WTC11 (cell line): Measurements from ENCODE around the gene CEP57L1. TPM values are rescaled to one million over a fixed set of nuclear protein-coding genes. Genes with fewer than 3 reads are reported as not detected.

Experiments used
- ATAC-seq: fragments of 200-7000 bp; cut with Tn5 transposase; 2 replicates; pipeline ENCODE4 v1.10.0; 2021; ENCODE audit warnings: mild to moderate bottlenecking, moderate library complexity
- CTCF ChIA-PET: fragments of 300-600 bp; sonication (Branson Sonifier 250); formaldehyde crosslinking; loops from one replicate; lab custom pipeline; 2021; ENCODE audit warnings: antibody characterized with exemption; lab: Charles Lee
- POLR2A ChIA-PET: fragments of 350-600 bp; sonication (Branson Sonifier 250); formaldehyde crosslinking; loops from one replicate; lab custom pipeline; 2021; ENCODE audit warnings: antibody characterized with exemption; lab: Charles Lee
- DNase-seq: peaks from one replicate; pipeline ENCODE4 v3.0.0; 2021; ENCODE audit warnings: low spot score
- H3K27ac Mint-ChIP-seq: 2 replicates; pipeline ENCODE4 v1.8.0; 2021; ENCODE audit warnings: mixed read lengths
- H3K27me3 Mint-ChIP-seq: 2 replicates; pipeline ENCODE4 v1.8.0; 2021; ENCODE audit warnings: low read depth, mild to moderate bottlenecking, moderate library complexity, mixed read lengths
- H3K36me3 Mint-ChIP-seq: 2 replicates; pipeline ENCODE4 v1.8.0; 2021; ENCODE audit warnings: mixed read lengths
- H3K4me1 Mint-ChIP-seq: 2 replicates; pipeline ENCODE4 v1.8.0; 2022; ENCODE audit warnings: mixed read lengths
- H3K4me3 Mint-ChIP-seq: 2 replicates; pipeline ENCODE4 v1.8.0; 2021; ENCODE audit warnings: mild to moderate bottlenecking, moderate library complexity, mixed read lengths
- H3K9me3 Mint-ChIP-seq: 2 replicates; pipeline ENCODE4 v1.8.0; 2021; ENCODE audit warnings: mixed read lengths
- ATF1 ChIP-seq: sonication (generic); formaldehyde crosslinking; IDR thresholded peaks from 2 replicates; pipeline ENCODE4 v1.8.1; 2023; ENCODE audit warnings: mild to moderate bottlenecking, moderate library complexity, missing genetic modification reagents
- GRHL2 ChIP-seq: fragments of 250-450 bp; sonication (Bioruptor Pico); IDR thresholded peaks from 2 replicates; pipeline ENCODE4 v1.8.0; 2022; ENCODE audit warnings: mild to moderate bottlenecking, moderate library complexity; ENCODE audit not compliant: insufficient replicate concordance, severe bottlenecking
- GTF2I ChIP-seq: fragments of 250-450 bp; sonication (Bioruptor Pico); conservative IDR thresholded peaks from 2 replicates; pipeline ENCODE4 v1.4.0; 2021; ENCODE audit warnings: mild to moderate bottlenecking
- IRF2 ChIP-seq: sonication (generic); formaldehyde crosslinking; IDR thresholded peaks from 2 replicates; pipeline ENCODE4 v1.8.0; 2022; ENCODE audit warnings: low read depth, missing genetic modification reagents, borderline replicate concordance
- JUN ChIP-seq: sonication (generic); formaldehyde crosslinking; IDR thresholded peaks from 2 replicates; pipeline ENCODE4 v1.8.0; 2023; ENCODE audit warnings: mild to moderate bottlenecking, missing genetic modification reagents
- KAT7 ChIP-seq: sonication (generic); formaldehyde crosslinking; IDR thresholded peaks from 2 replicates; pipeline ENCODE4 v1.8.1; 2023; ENCODE audit warnings: missing genetic modification reagents, mild to moderate bottlenecking, borderline replicate concordance
- MYBL2 ChIP-seq: sonication (generic); formaldehyde crosslinking; IDR thresholded peaks from 2 replicates; pipeline ENCODE4 v1.8.1; 2023; ENCODE audit warnings: mild to moderate bottlenecking, moderate library complexity, missing genetic modification reagents
- NR3C1 ChIP-seq: sonication (generic); formaldehyde crosslinking; conservative IDR thresholded peaks from 2 replicates; pipeline ENCODE4 v1.8.1; 2023; ENCODE audit warnings: low read depth, mild to moderate bottlenecking, missing genetic modification reagents
- SMAD3 ChIP-seq: sonication (generic); formaldehyde crosslinking; IDR thresholded peaks from 2 replicates; pipeline ENCODE4 v1.8.0; 2022; ENCODE audit warnings: missing genetic modification reagents, mild to moderate bottlenecking, borderline replicate concordance
- ZNF121 ChIP-seq: sonication (generic); formaldehyde crosslinking; IDR thresholded peaks from 2 replicates; pipeline ENCODE4 v1.8.0; 2023; ENCODE audit warnings: missing genetic modification reagents
- ZNF232 ChIP-seq: sonication (generic); formaldehyde crosslinking; IDR thresholded peaks from 2 replicates; pipeline ENCODE4 v1.8.0; 2022; ENCODE audit warnings: mild to moderate bottlenecking, missing genetic modification reagents
- ZNF423 ChIP-seq: fragments of 250-450 bp; sonication (Bioruptor Pico); IDR thresholded peaks from 2 replicates; pipeline ENCODE4 v2.1.2; 2022; ENCODE audit warnings: mild to moderate bottlenecking, moderate library complexity
- total RNA-seq: library from RNA; stranded (reverse); gene quantifications from 3 replicates; pipeline ENCODE4 v1.2.3, GENCODE V29; 2021
- TF ChIP-seq, protein P1 (sequence below): sonication (generic); formaldehyde crosslinking; IDR thresholded peaks from 2 replicates; pipeline ENCODE4 v1.8.0; 2022; ENCODE audit warnings: missing genetic modification reagents
- TF ChIP-seq, protein P2 (sequence below): sonication (generic); formaldehyde crosslinking; IDR thresholded peaks from 2 replicates; pipeline ENCODE4 v1.8.1; 2022; ENCODE audit warnings: mild to moderate bottlenecking, missing genetic modification reagents, moderate library complexity, borderline replicate concordance
- TF ChIP-seq, protein P3 (sequence below): fragments of 200-600 bp; IDR thresholded peaks from 2 replicates; pipeline ENCODE4 v1.8.0; 2022; ENCODE audit warnings: antibody characterized with exemption
- TF ChIP-seq, protein P4 (sequence below): fragments of 250-450 bp; sonication (Bioruptor Pico); conservative IDR thresholded peaks from 2 replicates; pipeline ENCODE4 v1.9.0; 2021; ENCODE audit warnings: mild to moderate bottlenecking

CEP57L1 gene
- total RNA-seq, 1 experiment from 2014 or later: 13.1 TPM

DNA sequence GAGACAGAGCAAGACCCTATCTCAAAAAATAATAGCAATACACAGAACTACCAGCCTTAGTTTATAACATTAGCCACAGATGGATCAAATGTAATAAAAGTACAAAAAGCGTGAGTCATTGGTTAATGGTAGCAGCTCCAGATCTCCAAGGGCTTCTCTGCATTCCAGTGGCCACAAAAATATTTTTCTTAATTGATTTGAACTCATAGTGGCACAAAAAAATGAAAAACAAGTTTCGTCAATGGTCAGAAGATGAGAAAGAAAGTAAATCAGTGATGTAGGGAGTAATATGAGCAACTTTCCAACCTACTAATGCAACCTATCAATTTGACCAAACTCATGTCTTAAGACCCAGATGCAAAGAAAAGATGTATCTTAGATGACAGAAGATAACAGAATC lies 79.6 kb downstream of the CEP57L1 start (continued):
- TF ChIP-seq ATF1 (CRISPR knock-in tag): no peak
- no peak for TF ChIP-seq SMAD3
- TF ChIP-seq ZNF232 (CRISPR knock-in tag): no peak
- TF ChIP-seq MYBL2 (CRISPR knock-in tag): no peak
- no peak for TF ChIP-seq NR3C1 (CRISPR knock-in tag)

DNA sequence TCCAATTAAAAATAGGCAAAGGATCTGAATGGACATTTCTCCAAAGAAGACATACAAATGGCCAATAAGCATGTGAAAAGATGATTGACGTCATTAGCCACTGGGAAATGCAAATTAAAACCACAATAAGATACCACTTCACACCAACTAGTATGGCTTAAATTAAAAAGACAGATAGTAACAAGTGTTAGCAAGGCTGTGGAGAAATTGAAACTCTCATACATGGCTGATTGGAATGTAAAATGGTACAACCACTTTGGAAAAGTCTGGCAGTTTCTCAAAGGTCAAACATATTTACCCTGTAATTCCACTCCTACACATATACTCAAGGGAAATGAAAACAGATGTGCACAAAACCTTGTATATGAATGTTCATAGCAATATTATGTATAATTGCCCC lies 83.6 kb downstream of the CEP57L1 start:
- no peaks in the 10 kb centered on the region for H3K27me3 Mint-ChIP-seq
- ATAC-seq (no peak), DNase-seq (no peak)
- H3K4me1 Mint-ChIP-seq: peaks cover 16% of the 10 kb centered on the region
- H3K9me3 Mint-ChIP-seq: no peaks in the 10 kb centered on the region
- TF ChIP-seq, protein P1, sequence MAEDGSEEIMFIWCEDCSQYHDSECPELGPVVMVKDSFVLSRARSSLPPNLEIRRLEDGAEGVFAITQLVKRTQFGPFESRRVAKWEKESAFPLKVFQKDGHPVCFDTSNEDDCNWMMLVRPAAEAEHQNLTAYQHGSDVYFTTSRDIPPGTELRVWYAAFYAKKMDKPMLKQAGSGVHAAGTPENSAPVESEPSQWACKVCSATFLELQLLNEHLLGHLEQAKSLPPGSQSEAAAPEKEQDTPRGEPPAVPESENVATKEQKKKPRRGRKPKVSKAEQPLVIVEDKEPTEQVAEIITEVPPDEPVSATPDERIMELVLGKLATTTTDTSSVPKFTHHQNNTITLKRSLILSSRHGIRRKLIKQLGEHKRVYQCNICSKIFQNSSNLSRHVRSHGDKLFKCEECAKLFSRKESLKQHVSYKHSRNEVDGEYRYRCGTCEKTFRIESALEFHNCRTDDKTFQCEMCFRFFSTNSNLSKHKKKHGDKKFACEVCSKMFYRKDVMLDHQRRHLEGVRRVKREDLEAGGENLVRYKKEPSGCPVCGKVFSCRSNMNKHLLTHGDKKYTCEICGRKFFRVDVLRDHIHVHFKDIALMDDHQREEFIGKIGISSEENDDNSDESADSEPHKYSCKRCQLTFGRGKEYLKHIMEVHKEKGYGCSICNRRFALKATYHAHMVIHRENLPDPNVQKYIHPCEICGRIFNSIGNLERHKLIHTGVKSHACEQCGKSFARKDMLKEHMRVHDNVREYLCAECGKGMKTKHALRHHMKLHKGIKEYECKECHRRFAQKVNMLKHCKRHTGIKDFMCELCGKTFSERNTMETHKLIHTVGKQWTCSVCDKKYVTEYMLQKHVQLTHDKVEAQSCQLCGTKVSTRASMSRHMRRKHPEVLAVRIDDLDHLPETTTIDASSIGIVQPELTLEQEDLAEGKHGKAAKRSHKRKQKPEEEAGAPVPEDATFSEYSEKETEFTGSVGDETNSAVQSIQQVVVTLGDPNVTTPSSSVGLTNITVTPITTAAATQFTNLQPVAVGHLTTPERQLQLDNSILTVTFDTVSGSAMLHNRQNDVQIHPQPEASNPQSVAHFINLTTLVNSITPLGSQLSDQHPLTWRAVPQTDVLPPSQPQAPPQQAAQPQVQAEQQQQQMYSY: no peak
- no peak for TF ChIP-seq ZNF121 (CRISPR knock-in tag)
- no peak for TF ChIP-seq ZNF423 (CRISPR knock-in tag)
- TF ChIP-seq GRHL2 (CRISPR knock-in tag): no peak
- TF ChIP-seq IRF2 (CRISPR knock-in tag): no peak
- no peak for TF ChIP-seq JUN
- TF ChIP-seq, protein P2, sequence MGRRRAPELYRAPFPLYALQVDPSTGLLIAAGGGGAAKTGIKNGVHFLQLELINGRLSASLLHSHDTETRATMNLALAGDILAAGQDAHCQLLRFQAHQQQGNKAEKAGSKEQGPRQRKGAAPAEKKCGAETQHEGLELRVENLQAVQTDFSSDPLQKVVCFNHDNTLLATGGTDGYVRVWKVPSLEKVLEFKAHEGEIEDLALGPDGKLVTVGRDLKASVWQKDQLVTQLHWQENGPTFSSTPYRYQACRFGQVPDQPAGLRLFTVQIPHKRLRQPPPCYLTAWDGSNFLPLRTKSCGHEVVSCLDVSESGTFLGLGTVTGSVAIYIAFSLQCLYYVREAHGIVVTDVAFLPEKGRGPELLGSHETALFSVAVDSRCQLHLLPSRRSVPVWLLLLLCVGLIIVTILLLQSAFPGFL (CRISPR knock-in tag): no peak
- TF ChIP-seq KAT7 (CRISPR knock-in tag): no peak
- TF ChIP-seq, protein P3, sequence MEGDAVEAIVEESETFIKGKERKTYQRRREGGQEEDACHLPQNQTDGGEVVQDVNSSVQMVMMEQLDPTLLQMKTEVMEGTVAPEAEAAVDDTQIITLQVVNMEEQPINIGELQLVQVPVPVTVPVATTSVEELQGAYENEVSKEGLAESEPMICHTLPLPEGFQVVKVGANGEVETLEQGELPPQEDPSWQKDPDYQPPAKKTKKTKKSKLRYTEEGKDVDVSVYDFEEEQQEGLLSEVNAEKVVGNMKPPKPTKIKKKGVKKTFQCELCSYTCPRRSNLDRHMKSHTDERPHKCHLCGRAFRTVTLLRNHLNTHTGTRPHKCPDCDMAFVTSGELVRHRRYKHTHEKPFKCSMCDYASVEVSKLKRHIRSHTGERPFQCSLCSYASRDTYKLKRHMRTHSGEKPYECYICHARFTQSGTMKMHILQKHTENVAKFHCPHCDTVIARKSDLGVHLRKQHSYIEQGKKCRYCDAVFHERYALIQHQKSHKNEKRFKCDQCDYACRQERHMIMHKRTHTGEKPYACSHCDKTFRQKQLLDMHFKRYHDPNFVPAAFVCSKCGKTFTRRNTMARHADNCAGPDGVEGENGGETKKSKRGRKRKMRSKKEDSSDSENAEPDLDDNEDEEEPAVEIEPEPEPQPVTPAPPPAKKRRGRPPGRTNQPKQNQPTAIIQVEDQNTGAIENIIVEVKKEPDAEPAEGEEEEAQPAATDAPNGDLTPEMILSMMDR: no peak
- TF ChIP-seq, protein P4, sequence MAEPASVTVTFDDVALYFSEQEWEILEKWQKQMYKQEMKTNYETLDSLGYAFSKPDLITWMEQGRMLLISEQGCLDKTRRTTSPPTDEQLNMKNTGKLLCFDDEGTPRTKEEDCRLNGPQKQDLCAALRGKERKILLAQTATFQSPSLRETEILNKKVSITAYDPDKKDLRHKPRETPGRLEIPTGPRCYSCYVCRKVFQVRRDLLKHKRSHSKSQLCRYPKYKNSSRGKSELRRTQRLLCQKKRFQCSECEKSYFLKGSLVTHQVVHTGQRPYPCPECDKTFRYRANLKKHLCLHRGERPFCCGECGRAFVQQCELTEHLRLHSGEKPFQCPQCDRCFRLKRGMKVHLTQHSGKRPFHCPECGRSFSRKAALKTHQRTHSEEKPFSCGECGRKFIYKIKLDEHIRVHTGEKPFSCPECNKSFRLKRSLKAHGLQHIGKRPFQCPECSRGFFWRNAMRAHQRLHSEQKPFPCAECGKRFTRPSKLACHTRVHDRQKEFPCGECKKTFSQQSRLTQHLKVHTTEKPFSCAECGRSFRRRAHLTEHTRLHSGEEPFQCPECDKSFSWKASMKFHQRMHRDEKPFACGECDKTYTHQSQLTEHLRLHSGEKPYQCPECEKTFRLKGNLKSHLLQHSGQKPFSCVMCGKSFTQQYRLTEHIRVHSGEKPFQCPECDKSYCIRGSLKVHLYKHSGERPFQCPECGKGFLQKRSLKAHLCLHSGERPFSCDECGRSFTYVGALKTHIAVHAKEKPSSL (CRISPR knock-in tag): no peak
- no peak overlapping the region for H3K27ac Mint-ChIP-seq
- no peak overlapping the region for H3K4me3 Mint-ChIP-seq
- POLR2A ChIA-PET: no interaction called here
- no peaks in the 10 kb centered on the region for H3K36me3 Mint-ChIP-seq
- CTCF ChIA-PET: interaction anchor here (2.0 kb wide), 1 partner anchor 205 kb away, joined by 5 read pairs; no protein-coding TSS in a partner anchor

DNA sequence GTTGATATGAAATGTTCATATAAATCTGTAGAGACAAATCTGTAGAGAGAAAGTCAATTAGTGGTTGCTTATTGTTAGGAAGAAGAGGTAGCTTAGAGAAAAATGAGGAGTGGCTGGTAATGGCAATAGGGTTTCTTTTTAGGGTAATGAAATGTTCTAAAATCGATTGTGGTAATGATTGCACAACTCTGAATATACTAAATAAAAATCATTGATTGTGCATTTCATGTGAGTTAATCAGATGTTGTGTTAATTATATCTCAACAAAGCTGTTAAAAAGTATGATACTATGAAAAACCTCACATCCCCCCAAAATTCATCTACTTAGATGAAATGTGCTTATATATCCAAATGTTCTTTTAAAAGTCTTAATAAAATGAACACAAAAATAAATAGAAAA lies 84.2 kb downstream of the CEP57L1 start:
- no peak for ATAC-seq
- H3K4me1 Mint-ChIP-seq: peaks cover 21% of the 10 kb centered on the region
- H3K27me3 Mint-ChIP-seq: no peaks in the 10 kb centered on the region
- ChIA-PET CTCF (interaction anchor here (2.0 kb wide), 1 partner anchor 204 kb away, joined by 5 read pairs; no protein-coding TSS in a partner anchor), POLR2A (no interaction called here)
- no peak overlapping the region for H3K27ac Mint-ChIP-seq
- H3K36me3 Mint-ChIP-seq: no peaks in the 10 kb centered on the region
- DNase-seq: no peak
- no peak for TF ChIP-seq GTF2I (CRISPR knock-in tag)
- no peak for TF ChIP-seq ZNF423 (CRISPR knock-in tag)
- H3K9me3 Mint-ChIP-seq: no peaks in the 10 kb centered on the region
- no peak overlapping the region for H3K4me3 Mint-ChIP-seq
